ENCODE results near the gene POC1A. TPM values are rescaled to one million over a fixed set of nuclear protein-coding genes. Genes with fewer than 3 reads are reported as not detected.

POC1A gene
- total and polyA plus RNA-seq, 8 donors: 0.37 to 1.1 (median 0.71) TPM

- no peak for FAIRE-seq
- no peaks in the 10 kb centered on the region for H3K4me1 ChIP-seq
- WGBS, 2 donors: 38 to 44% methylated on average over 14 to 17 of the region's 17 CpGs
- peak overlapping the region in 2 of 4 donors; percentile 22 to 61 for H3K27ac ChIP-seq
- ATAC-seq: peak; percentile 72 to 88 (median 81)
- TF ChIP-seq CTCF (IDR thresholded peaks at IDR 0.05): no peak
- no peaks in the 10 kb centered on the region for H3K36me3 ChIP-seq
- intact Hi-C loops (cut with DNase I): no loop called here
- no peaks in the 10 kb centered on the region for H3K27me3 ChIP-seq
- no peaks in the 10 kb centered on the region for H3K9me3 ChIP-seq
- no peak overlapping the region for H3K4me3 ChIP-seq
- peak in 5 of 6 donors; percentile 49 to 86 (median 71) for DNase-seq
Measured at GRCh38 chr3:52039846-52040245, 114.4 kb downstream of the POC1A start.

GRCh38 chr3:52039426-52039825, 114.8 kb downstream of the POC1A start:
- DNase-seq: peak in 1 of 6 donors; percentile 7
- Histone ChIP-seq H3K9me3 (no peaks in the 10 kb centered on the region), H3K27ac (peak overlapping the region in 2 of 4 donors; percentile 22 to 61), H3K27me3 (no peaks in the 10 kb centered on the region), H3K36me3 (no peaks in the 10 kb centered on the region), H3K4me3 (no peak overlapping the region), H3K4me1 (no peaks in the 10 kb centered on the region)
- TF ChIP-seq CTCF (IDR thresholded peaks at IDR 0.05): no peak
- intact Hi-C loops (cut with DNase I): no loop called here
- no peak for FAIRE-seq
- WGBS, 2 donors: 65 to 80% methylated on average over 4 of the region's 4 CpGs
- no peak for ATAC-seq

GRCh38 chr3:52038227-52038626, 116.0 kb downstream of the POC1A start:
- H3K36me3 ChIP-seq: no peaks in the 10 kb centered on the region
- no peaks in the 10 kb centered on the region for H3K4me1 ChIP-seq
- H3K27me3 ChIP-seq: no peaks in the 10 kb centered on the region
- intact Hi-C loops (cut with DNase I): no loop called here
- no peaks in the 10 kb centered on the region for H3K9me3 ChIP-seq
- no peak for ATAC-seq
- H3K27ac ChIP-seq: no peak overlapping the region
- no peak for DNase-seq
- 80 to 81% methylated on average over 6 of the region's 6 CpGs for WGBS, 2 donors
- no peak for TF ChIP-seq CTCF (IDR thresholded peaks at IDR 0.05)
- no peak for FAIRE-seq
- H3K4me3 ChIP-seq: no peak overlapping the region

- Histone ChIP-seq H3K27ac (no peak overlapping the region), H3K36me3 (no peaks in the 10 kb centered on the region), H3K27me3 (no peaks in the 10 kb centered on the region), H3K4me3 (no peak overlapping the region), H3K9me3 (no peaks in the 10 kb centered on the region), H3K4me1 (no peaks in the 10 kb centered on the region)
- TF ChIP-seq CTCF (IDR thresholded peaks at IDR 0.05): no peak
- ATAC-seq (no peak), DNase-seq (no peak), FAIRE-seq (no peak)
- intact Hi-C loops (cut with DNase I): no loop called here
- 87 to 89% methylated on average over 2 to 4 of the region's 4 CpGs for WGBS, 2 donors
Measured at GRCh38 chr3:52037291-52037690, 116.9 kb downstream of the POC1A start.

- no peak for FAIRE-seq
- Histone ChIP-seq H3K4me1 (no peaks in the 10 kb centered on the region), H3K27ac (no peak overlapping the region), H3K4me3 (no peak overlapping the region), H3K27me3 (no peaks in the 10 kb centered on the region), H3K9me3 (no peaks in the 10 kb centered on the region), H3K36me3 (no peaks in the 10 kb centered on the region)
- no peak for TF ChIP-seq CTCF (IDR thresholded peaks at IDR 0.05)
- no peak for ATAC-seq
- intact Hi-C loops (cut with DNase I): no loop called here
- DNase-seq: no peak
- WGBS, 2 donors: 36 to 42% methylated on average over 5 of the region's 5 CpGs
Measured at GRCh38 chr3:52036829-52037228, 117.4 kb downstream of the POC1A start.

Data from pancreas (tissue), 10 donors.